Activated T-cell treated with anti-CD3 and anti-CD28 coated beads, Interleukin-2, amount 50 U/mL, for 1 hour (primary cell): Measurements from ENCODE around the gene STX5.
"Not testable (repeated sequence)": the region's sequence is repeated elsewhere in the genome, so short reads cannot be mapped to it uniquely, and the experiment has no call there.

Experiments used
- DNase-seq: peaks from one replicate; pipeline ENCODE4 v3.0.0-alpha.2; 2020

The STX5 gene

GRCh38 chr11:62778441-62778840, 53.4 kb downstream of the STX5 start:
- DNase-seq: no peak

- DNase-seq: no peak
Measured at GRCh38 chr11:62777389-62777788, 54.5 kb downstream of the STX5 start.

GRCh38 chr11:62775646-62776045, 56.2 kb downstream of the STX5 start:
- no peak for DNase-seq

- DNase-seq: no peak
Measured at GRCh38 chr11:62774407-62774806, 57.4 kb downstream of the STX5 start.

- DNase-seq: peak; percentile 89
Measured at GRCh38 chr11:62771144-62772021, 60.5 kb downstream of the STX5 start, which contains the start of gene TAF6L. TSS of gene TAF6L (plus strand) at chr11:62771396. CDS start at chr11:62775784, 4,388 bp downstream.

GRCh38 chr11:62770778-62771143, 61.1 kb downstream of the STX5 start:
- DNase-seq: peak; percentile 39

GRCh38 chr11:62760867-62761227, 71.0 kb downstream of the STX5 start:
- DNase-seq: not testable (repeated sequence)

GRCh38 chr11:62757846-62758788, 73.7 kb downstream of the STX5 start:
- no peak for DNase-seq
